HG02759 (cell line): Measurements from ENCODE around the gene PEMT.
"Not testable (repeated sequence)": the region's sequence is repeated elsewhere in the genome, so short reads cannot be mapped to it uniquely, and the experiment has no call there.

Experiments
- ATAC-seq: cut with Tn5 transposase; IDR thresholded peaks from one replicate; pipeline ENCODE4 v1.9.1; 2021; ENCODE audit warnings: mild to moderate bottlenecking, moderate library complexity; ENCODE audit not compliant: unreplicated experiment

The PEMT gene

DNA sequence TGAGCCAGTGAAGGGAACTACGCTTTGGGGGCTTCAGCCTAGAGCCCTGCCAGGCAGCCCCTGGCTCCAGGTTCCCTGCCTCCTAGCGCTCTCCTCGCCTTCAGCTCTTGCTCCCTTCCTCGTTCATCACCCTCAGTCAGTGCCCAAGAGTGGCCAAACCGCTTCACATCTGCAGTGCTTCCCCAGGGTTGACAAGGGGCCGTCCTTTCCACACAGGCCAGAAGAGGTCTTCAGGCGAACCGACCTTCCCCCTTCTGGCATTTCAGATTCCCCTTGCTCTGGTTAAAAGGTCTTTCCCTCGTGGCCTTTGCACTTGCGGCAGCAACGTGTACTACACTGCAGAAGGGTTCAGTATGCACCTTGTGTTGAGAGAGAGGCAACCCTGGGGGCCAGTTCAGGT lies 99.4 kb downstream of the PEMT start:
- no peak for ATAC-seq

DNA sequence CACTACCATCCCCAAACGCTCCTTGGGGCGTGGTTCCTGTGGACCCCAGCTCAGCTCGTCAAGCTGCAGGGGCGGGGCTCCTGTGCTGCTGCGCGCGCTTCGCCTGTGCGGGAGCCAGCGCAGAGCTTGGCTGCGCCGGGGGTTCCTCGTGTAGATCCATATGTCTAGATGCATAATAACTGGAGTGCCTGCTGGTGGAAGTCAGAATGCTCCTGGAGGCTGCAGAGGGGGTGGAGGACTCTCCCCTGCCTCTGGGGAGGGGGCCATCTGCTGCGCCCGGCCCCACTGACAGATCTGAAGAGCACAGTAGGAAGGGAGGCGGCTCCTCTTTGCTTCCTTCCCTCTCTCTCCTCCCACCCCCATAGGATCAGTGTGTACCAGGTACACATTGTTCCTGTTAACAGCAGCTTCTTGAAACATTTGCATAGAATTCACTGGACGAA lies 99.9 kb downstream of the PEMT start:
- ATAC-seq: no peak

DNA sequence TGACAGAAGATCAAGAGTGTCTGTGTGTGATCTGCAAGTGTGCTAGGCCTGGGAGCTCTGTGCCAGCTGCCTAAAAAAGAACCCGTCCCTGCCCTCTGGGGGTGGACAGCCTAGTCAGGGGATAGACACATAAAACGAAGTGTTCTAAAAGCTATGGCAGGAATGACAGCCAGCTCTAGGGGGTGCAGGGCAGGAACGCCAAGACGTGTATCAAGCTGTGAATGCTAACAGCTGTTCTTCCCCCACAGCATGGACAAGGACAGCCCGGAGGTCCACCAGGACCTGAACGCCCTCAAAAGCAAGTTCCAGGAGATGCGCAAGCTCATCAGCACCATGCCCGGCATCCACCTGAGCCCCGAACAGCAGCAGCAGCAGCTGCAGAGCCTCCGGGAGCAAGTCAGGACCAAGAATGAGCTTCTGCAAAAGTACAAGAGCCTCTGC lies 100.5 kb downstream of the PEMT start:
- ATAC-seq: no peak

DNA sequence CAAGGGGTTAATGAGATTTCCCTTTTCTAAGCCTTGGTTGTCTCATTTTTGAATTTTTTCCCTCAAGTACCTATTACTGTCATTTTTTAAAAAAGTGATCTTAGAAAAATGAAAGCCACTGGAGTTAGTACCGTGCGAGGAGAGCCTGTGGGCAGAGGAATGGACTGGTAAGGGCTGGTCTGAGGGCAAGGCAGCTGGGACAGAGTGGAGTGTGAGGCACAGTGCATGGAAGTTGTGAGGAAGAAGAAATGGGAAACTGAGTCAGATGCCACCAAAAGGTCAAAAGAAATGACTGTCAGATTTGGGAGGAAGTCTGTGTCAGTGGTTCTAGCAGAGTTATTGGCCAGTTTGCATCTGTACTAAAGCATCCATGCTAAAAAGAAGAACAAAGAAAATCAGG lies 103.5 kb downstream of the PEMT start:
- ATAC-seq: no peak

DNA sequence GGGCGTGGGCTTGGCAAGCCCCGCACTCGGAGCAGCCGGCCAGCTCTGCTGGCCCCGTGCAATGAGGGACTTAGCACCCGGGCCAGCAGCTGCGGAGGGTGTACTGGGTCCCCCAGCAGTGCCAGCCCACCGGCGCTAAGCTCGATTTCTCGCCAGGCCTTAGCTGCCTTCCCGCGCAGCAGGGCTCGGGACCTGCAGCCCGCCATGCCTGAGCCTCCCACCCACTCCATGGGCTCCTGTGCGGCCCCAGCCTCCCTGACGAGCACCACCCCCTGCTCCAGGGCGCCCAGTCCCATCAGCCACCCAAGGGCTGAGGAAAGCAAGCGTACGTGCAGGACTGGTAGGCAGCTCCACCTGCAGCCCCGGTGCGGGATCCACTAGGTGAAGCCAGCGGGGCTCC lies 105.1 kb downstream of the PEMT start:
- ATAC-seq: not testable (repeated sequence)

DNA sequence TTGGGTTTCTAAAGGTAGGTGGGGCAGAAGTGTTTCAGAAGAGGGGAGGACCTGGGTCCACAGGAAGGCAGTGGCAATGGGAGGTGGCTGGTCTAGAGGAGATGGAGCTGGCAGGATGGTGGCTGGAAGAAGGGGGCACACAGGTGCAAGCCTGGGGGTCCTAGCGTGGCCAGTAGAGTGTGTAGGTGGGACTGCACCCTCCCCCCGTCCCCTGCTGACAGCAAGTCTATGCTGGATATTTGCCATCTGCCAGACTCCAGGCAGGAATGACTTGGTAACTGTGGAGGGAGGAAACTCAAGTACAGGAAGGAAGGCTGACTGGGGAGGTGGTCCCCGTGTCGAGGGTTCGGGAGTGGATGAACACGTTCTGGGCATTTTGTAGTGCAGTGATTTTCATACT lies 106.1 kb downstream of the PEMT start:
- ATAC-seq: no peak

DNA sequence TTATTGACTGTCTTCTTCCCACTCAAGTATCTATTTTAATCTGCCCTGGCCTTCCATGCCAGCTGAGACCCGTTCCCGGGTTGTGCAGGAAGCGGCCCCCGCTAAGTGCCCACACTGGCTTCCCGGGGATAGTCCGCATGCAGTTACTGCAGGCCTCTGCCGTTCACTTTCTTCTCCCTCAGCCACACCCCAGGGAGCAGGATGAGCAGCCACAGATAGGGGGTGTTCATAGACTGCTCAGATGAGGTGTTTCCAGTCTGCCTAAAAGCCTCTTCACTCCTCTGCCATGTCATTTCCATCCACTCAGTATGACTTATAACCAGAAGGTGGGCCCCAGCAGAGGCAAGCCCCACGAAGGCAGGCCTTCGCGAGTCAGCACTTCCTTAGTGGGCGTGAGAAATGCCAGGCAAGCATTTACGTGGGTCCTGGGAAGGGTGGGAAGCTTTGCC lies 107.0 kb downstream of the PEMT start:
- no peak for ATAC-seq

DNA sequence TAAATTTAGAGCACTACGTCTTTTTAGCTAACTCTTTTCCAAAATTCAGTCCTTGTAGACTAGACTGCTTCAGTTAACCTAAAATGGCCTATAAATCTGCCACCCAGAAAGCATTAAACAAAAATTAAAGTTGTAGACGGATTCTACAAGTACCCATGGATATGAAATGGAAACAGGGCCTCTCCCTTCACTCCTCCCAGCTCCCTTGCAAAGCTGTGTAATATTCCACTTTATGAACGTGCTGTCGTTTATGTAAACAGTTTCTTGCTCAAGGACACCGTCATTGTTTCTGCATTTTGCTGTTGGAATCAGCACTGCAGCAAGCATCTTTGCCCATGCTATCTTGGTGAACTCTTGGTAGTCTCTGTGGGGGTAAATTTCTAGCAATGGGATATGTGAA lies 109.6 kb downstream of the PEMT start:
- ATAC-seq: no peak

DNA sequence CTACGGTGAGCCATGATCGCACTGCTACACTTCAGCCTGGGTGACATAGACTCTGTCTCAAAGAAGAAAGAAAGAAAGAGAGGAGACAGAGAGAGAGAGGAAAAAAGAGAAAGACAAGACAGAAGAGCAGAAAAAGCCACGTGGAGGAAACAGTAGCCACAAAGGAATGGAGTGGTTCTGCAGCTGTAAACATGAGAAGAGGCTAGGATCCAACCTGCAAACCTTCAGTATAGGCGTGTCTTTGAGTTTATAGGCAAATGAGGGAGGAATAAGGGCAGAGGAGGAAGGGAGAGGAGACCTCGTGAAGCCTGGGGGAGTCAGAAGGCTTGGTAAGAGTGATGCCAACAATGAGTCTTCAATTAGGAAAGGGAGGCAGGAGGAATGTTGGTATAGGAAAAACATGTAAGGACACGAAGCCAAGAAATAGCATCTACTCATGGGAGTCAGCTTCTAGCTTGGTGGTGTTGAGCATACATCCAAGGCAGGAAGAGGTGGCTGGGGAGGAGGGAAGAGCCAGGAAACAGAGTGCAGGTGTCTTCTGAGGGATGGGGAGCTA lies 110.8 kb downstream of the PEMT start:
- ATAC-seq: no peak

DNA sequence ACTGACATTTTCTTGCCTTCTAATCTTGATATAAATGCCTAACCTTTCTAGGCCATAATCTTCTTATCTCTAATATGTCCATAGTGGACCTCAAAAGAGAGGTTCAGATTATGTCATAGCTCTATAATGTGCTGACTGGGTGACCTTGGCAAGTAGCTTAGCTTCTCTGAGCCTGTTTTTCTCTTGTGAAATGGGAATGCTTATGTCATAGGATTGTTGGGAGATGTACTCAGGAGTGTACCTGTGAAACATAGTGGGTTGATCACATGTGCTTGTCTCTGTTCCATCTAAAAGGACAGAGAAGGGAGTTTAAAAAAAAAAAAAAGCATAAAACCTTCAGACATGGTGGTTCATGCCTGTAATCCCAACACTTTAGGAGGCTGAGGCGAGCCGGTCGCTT lies 112.3 kb downstream of the PEMT start:
- no peak for ATAC-seq

DNA sequence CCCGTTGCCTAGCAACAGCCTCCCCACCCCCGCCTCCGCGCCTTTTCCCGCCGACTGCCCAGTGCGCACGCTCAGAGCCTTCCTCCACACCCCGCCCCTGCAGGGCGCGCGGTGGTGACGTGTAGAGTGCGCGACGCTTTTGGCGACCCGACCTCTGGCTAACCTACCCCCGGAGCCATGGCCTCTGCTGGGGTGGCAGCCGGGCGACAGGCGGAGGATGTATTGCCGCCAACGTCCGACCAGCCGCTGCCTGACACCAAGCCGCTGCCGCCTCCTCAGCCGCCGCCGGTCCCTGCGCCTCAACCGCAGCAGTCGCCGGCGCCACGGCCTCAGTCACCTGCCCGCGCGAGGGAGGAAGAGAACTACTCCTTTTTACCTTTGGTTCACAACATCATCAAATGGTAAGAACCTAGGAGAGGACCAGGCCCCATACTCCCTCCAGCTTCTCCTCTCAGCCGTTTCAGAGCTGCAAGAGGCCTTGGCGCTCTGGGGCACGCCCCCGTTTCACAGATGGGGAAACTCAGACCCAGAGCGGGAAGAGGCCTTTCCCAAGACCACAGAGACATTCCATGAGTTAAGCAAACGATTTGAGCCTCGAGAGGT lies 114.5 kb downstream of the PEMT start, which contains the start of gene MED9:
TSS of gene MED9 (plus strand) at position 136 of the 603 bp plus-strand sequence. CDS start at position 178, 42 bp downstream.
- peak; percentile 93 for ATAC-seq

DNA sequence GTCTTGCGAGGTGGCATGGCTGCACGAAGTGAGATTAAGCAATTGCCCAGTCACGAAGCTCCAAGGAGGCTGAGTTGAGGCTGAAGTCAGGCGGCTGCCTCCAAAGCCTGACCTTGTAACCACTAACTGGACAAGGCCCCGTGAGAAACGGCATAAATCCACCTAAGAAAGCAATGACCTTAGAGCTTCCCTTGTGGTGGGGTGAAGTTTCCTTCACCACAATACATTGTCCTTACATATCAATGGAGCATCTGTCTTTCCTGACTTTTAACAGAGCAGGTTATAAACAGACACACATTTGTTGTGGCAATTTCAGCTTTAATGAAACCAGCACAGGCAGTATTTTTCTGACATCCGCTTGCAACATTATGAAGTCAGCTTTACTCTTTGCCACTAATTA lies 117.2 kb downstream of the PEMT start:
- ATAC-seq: no peak

DNA sequence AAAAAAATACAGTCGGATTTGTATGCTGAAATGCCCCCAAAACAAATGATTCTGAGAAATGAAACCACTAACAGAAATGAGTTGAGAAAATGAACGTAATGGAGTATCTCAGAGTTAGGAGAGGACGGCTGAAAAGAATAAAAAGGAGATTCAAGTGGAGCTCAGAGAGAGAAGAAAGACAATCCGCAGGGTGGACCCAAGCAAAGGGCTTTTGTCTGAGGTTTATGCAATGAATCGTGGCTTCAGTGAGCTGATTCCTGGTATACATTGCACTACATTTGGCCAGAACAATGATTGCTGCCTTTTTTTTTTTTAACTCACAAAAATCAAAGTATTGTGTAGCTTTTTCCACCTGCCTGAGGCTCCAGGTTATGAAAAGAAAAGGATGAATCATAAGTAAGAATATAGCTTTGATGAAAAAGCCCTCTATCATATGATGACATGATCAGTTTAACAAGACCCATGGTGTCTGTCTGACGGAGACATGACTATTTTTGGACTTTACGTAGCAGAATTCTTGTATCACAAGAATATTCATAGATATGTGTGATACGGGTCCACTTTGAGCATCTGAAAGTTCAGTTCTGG lies 119.1 kb downstream of the PEMT start:
- ATAC-seq: no peak

DNA sequence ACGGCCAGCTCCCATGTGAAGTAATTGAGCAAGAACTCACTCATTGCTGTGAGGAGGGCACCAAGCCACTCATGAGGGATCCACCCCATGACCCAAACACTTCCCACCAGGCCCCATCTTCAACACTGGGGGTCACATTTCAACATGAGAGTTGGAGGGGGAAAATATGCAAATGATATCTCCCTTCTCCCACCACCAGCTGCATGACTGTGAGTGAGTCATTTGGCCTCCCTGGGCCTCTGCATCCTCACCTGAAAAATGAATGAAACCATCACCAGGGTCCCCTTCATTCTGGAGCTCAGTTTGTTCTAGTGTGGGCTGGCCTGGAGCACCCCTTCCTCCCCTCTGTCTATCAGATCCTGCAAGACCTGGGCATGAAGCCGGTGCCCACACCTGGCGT lies 121.5 kb downstream of the PEMT start:
- ATAC-seq: no peak

DNA sequence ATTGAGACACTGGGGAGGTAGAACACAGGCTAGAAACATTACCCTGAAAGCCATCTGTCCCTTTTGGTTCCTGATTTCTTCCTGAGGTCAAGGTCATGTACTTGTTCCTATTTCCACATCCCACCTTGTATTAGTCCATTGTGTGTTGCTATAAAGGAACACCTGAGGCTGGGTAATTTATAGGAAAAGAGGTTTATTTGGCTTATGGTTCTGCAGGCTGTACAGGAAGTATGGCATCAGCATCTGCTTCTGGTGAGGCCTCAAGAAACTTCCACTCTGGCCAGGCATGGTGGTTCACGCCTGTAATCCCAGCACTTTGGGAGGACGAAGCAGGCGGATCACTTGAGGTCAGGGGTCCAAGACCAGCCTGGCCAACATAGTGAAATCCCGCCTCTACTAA lies 122.2 kb downstream of the PEMT start:
- no peak for ATAC-seq

DNA sequence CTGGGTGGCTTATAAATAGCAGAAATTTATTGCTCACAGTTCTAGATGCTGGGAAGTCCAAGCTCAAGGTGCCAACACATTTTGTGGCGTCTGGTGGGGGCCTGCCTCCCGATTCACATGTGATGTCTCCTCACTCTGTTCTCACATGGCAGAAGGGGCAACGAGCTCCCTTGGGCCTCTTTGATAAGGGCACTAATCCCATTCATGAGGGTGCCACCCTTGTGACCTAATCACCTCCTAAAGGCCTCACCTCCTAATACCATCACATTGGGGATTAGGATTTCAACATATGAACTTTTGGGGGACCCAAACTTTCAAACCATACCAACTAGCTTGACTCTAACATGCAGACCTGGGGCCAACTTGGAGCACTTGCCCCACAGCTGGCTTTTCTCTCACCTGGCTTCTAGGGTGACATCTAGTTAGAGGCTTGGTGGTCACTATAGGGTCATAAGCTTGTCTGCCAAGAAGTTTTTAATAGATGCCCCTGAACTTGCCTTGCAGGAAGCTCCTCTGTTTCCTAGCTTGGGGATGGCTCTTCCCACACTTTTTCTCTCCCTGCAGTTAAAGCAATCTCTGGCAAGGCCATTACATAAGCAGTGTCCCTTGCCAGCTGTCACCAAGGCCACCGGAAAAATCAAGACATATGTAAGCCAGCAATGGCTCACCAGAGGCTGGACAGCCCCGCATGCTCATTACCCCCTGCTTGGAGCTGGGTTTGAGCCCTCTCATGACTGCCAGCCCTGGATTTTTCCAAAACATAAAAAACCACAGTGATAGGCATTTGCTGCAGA lies 123.1 kb downstream of the PEMT start:
- ATAC-seq: no peak

DNA sequence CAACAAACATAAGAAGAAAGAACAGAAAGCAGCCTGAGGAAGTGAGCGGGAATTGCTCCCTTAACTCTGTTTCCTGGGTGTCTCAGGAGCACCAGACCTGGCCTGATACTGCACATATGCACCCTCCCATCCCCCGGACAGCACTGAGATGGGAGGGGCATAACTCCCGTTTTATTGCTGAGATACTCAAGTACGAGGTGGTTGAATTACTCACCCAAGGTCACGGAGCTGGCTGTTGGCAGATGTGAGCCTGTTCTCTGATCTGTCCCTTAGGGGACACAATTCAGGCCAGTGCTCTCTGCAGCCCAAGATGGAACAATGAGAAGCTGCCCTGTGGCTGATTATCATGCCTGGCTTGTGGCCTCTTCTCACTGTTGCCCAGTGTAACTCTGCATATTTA lies 123.8 kb downstream of the PEMT start:
- ATAC-seq: no peak

DNA sequence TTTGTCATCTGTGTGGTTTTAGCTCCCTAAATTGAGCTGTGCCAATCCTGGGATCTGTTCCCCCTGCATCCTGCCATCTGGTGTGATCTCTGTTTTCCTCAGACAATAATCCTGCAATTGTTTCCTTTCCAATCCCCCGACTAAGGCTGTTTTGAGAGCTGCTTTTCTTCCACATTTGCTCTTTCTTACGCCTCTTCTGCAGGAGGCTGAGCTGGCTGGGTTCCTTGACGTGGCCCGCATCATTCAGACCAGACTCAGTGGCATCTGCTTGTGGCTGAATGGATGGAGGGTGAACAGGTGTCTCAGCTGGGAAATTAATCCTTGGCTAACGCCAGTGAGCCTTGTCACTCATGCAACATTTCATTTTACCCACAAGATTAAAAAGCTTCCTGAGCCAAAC lies 124.5 kb downstream of the PEMT start:
- no peak for ATAC-seq

DNA sequence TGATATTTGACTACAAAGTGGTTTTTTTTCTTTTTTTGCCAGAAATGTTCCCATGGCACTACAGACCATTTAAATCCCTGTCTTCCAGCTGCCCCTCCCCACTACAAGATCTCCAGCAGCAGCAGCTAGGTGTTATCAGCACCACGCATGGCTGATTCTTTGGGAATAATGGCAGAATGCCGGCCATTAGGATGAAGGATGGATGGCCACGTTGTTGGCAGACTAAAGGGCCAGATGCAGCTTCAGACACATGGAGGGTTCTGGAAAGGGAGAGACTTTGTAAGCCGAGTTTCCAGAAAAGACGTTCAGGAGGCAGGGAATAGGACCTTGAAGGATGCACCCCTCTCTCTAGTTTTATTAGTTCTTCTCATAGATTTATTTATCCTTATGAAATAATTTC lies 125.0 kb downstream of the PEMT start:
- no peak for ATAC-seq

DNA sequence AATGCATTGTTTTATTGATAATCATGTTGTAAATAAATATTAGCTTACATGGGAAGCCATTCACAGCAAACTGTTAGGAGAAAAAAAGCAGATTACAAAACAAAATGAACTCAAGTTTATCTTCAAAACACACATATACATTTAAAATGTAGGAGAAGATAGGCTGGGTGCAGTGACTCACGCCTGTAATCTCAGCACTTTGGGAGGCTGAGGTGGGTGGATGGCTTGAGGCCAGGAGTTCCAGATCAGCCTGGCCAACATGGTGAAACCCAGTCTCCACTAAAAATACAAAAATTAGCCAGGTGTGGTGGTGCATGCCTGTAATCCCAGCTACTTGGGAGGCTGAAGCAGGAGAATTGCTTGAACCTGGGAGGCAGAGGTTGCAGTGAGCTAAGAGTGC lies 125.6 kb downstream of the PEMT start:
- ATAC-seq: not testable (repeated sequence)

DNA sequence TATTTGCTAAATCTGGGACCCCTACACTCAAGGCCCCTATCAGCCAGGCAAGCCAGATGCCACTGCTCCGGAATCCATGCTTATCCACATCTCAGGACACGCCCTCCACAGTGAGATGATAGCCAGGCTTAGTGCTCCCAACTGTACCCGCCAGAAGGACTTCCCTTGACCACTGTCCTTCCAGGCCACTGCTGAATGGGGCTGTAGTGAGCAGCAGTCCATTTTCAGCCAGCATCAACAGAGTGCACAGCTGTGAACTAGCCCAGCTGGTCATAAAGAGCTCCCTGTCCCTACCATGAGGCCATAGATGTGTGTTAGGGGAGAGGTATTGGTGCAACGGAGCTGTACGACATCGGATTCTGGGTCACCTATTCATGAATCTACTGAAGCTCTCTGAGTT lies 127.7 kb downstream of the PEMT start:
- no peak for ATAC-seq
